Stomach (tissue), 9 donors: Measurements from ENCODE around the gene HDAC3. TPM values are rescaled to one million over a fixed set of nuclear protein-coding genes. Genes with fewer than 3 reads are reported as not detected.

Experiments
- DNase-seq, 2 donors: peaks; one replicate each; pipeline versions ENCODE4 v3.0.0 to v3.0.0-alpha.2; 2013 to 2019
- H3K27ac ChIP-seq, 5 donors: fragments of 200-600 bp in 4 of 5; sonication (generic) in 4 of 5; one replicate each; pipeline ENCODE4 v1.5.1; 2013 to 2019; ENCODE audit warnings: mild to moderate bottlenecking in 1 of 5, moderate library complexity in 1 of 5
- H3K27me3 ChIP-seq, 3 donors: fragments of 200-600 bp; sonication (generic); one replicate each; pipeline ENCODE4 v1.5.1; 2017 to 2019; ENCODE audit warnings: mixed run types in 1 of 3
- H3K36me3 ChIP-seq, 4 donors: fragments of 200-600 bp; sonication (generic); 1 replicate in 3 of 4; 2 replicates in 1 of 4; pipeline ENCODE4 v1.5.1; 2016 to 2019
- H3K4me1 ChIP-seq, 4 donors: fragments of 200-600 bp; sonication (generic); one replicate each; pipeline ENCODE4 v1.5.1; 2016 to 2019
- H3K4me3 ChIP-seq, 4 donors: fragments of 200-600 bp; sonication (generic) in 3 of 4; one replicate each; pipeline ENCODE4 v1.5.1; 2016 to 2019; ENCODE audit warnings: mild to moderate bottlenecking in 1 of 4
- H3K9me3 ChIP-seq, 4 donors: fragments of 200-600 bp; sonication (generic); one replicate each; pipeline ENCODE4 v1.5.1; 2016 to 2019
- CTCF ChIP-seq, 7 experiments: fragments of 450-650 bp in 4 of 7; fragments of 200-600 bp in 3 of 7; sonication (generic) in 3 of 7; IDR thresholded peaks; one replicate each; pipeline ENCODE4 v1.5.1; 2016 to 2019; ENCODE audit warnings: antibody characterized with exemption in 7 of 7, control low read depth in 2 of 7, mild to moderate bottlenecking in 1 of 7
- EP300 ChIP-seq: sonication (generic); formaldehyde crosslinking; IDR thresholded peaks from one replicate; pipeline ENCODE4 v1.6.1; 2017; ENCODE audit warnings: antibody characterized with exemption
- POLR2A ChIP-seq, 4 donors: fragments of 450-650 bp; IDR thresholded peaks; one replicate each; pipeline ENCODE4 v1.6.1; 2016; ENCODE audit warnings: antibody characterized with exemption in 4 of 4, control low read depth in 2 of 4, mild to moderate bottlenecking in 1 of 4, moderate library complexity in 1 of 4
- POLR2AphosphoS5 ChIP-seq, 3 donors: sonication (generic); formaldehyde crosslinking; IDR thresholded peaks; one replicate each; pipeline ENCODE4 v1.6.1; 2016; ENCODE audit warnings: antibody characterized with exemption in 3 of 3
- WGBS, 5 donors: extraction: QIAGEN DNeasy Blood & Tissue Kit in 3 of 5; methylation state at CpG; one replicate each; pipeline versions ENCODE4 v1.1.5 to v1.1.7; 2013 to 2018; 5-methylcytosine and 5-hydroxymethylcytosine counted together
- intact Hi-C: fragments of 100-400 bp; cut with DNase I; formaldehyde crosslinking; loops from one replicate; pipeline ENCODE4 v1.15.1; 2023; ENCODE audit warnings: low total_unique reads
- polyA plus RNA-seq, 3 donors: library from polyadenylated mRNA; stranded (reverse); fragments of 200-250 nt; gene quantifications; one replicate each; pipeline ENCODE4 v1.2.3, GENCODE V29; 2013
- total RNA-seq, 5 donors: library from RNA; depleted of rRNA; stranded (reverse); fragments of >200 nt; gene quantifications; one replicate each; pipeline versions ENCODE4 v1.1.0 to v1.2.3, GENCODE V29; 2014 to 2016
- donor health status: healthy with polysubstance abuse.
- donor health status: Bipolar disorder and iron deficiency.
- donor health status: healthy.

HDAC3 gene
- total and polyA plus RNA-seq, 8 donors, result 34.7 to 64.3 (median 45.4) TPM

- TF ChIP-seq POLR2A (IDR thresholded peaks at IDR 0.05), result no peak
- no peak for TF ChIP-seq CTCF (IDR thresholded peaks at IDR 0.05)
- no peak for TF ChIP-seq POLR2AphosphoS5 (IDR thresholded peaks at IDR 0.05)
- no peak for TF ChIP-seq EP300
- Histone ChIP-seq H3K4me1 (no peaks in the 10 kb centered on the region), H3K4me3 (no peak overlapping the region), H3K9me3 (no peaks in the 10 kb centered on the region), H3K27ac (no peak overlapping the region), H3K27me3 (no peaks in the 10 kb centered on the region), H3K36me3 (peaks cover 0 to 56% (median 29%) of the 10 kb centered on the region in 4 donors)
- 88 to 100% (median 95%) methylated on average over 1 of the region's 1 CpG for WGBS, 5 donors
- intact Hi-C loops, result no loop called here
- no peak for DNase-seq
These were observed 20.8 kb upstream of the HDAC3 start for GRCh38 chr5:141657404-141657803.

- Histone ChIP-seq H3K4me1 (peaks cover 0 to 6% (median 4%) of the 10 kb centered on the region in 4 donors), H3K4me3 (no peak overlapping the region), H3K27ac (no peak overlapping the region), H3K9me3 (no peaks in the 10 kb centered on the region), H3K27me3 (no peaks in the 10 kb centered on the region), H3K36me3 (peaks cover 0 to 47% (median 26%) of the 10 kb centered on the region in 4 donors)
- 89 to 100% (median 95%) methylated on average over 2 to 9 of the region's 9 CpGs for WGBS, 5 donors
- TF ChIP-seq CTCF (IDR thresholded peaks at IDR 0.05) (no peak), POLR2AphosphoS5 (IDR thresholded peaks at IDR 0.05) (no peak), POLR2A (IDR thresholded peaks at IDR 0.05) (no peak), EP300 (no peak)
- intact Hi-C loops, result no loop called here
- DNase-seq, result no peak
These were observed 19.7 kb upstream of the HDAC3 start for GRCh38 chr5:141656396-141656795.

- 82 to 91% (median 85%) methylated on average over 7 of the region's 7 CpGs for WGBS, 5 donors
- intact Hi-C loops, result no loop called here
These were observed 18.4 kb upstream of the HDAC3 start for GRCh38 chr5:141655020-141655419.

GRCh38 chr5:141654298-141654697 lies 17.6 kb upstream of the HDAC3 start:
- Histone ChIP-seq H3K4me3 (no peak overlapping the region), H3K27ac (no peak overlapping the region), H3K9me3 (no peaks in the 10 kb centered on the region), H3K27me3 (no peaks in the 10 kb centered on the region), H3K4me1 (peaks cover 7 to 24% (median 15%) of the 10 kb centered on the region in 4 donors), H3K36me3 (peaks cover 0 to 39% (median 24%) of the 10 kb centered on the region in 4 donors)
- no peak for DNase-seq
- TF ChIP-seq CTCF (IDR thresholded peaks at IDR 0.05), result no peak
- TF ChIP-seq POLR2A (IDR thresholded peaks at IDR 0.05), result no peak
- no peak for TF ChIP-seq EP300
- no peak for TF ChIP-seq POLR2AphosphoS5 (IDR thresholded peaks at IDR 0.05)
- 67 to 89% (median 79%) methylated on average over 2 of the region's 2 CpGs for WGBS, 5 donors
- intact Hi-C loops, result no loop called here

More at GRCh38 chr5:141655020-141655419, 18.4 kb upstream of the HDAC3 start:
- Histone ChIP-seq H3K4me1 (peaks cover 7 to 16% (median 15%) of the 10 kb centered on the region in 4 donors), H3K27ac (no peak overlapping the region), H3K9me3 (no peaks in the 10 kb centered on the region), H3K4me3 (no peak overlapping the region), H3K27me3 (no peaks in the 10 kb centered on the region), H3K36me3 (peaks cover 0 to 46% (median 26%) of the 10 kb centered on the region in 4 donors)
- TF ChIP-seq POLR2A (IDR thresholded peaks at IDR 0.05) (no peak), CTCF (IDR thresholded peaks at IDR 0.05) (no peak), POLR2AphosphoS5 (IDR thresholded peaks at IDR 0.05) (no peak), EP300 (no peak)
- DNase-seq, result no peak
